ENCODE data around the gene IGFBPL1. TPM values are rescaled to one million over a fixed set of nuclear protein-coding genes. Genes with fewer than 3 reads are reported as not detected.

The IGFBPL1 gene
- polyA plus RNA-seq, 1 donor (not counting 4 experiments of a cell fraction or from before 2014, with no cell fraction given), result not detected

- H3K4me2 ChIP-seq (ENCODE audit: control insufficient read depth, extremely low read depth, insufficient read depth, low read depth, low read length), result no peak overlapping the region
- no peaks in the 10 kb centered on the region for H3K36me3 ChIP-seq (ENCODE audit: control insufficient read depth in 2 of 2, extremely low read depth in 1 of 2, insufficient read depth in 2 of 2, low read length in 2 of 2)
- H2AFZ ChIP-seq (ENCODE audit: control insufficient read depth, low read length), result no peak overlapping the region
- FAIRE-seq, result no peak
- no peak overlapping the region for H3K27ac ChIP-seq (ENCODE audit: control insufficient read depth, insufficient read depth, low read length)
- TF ChIP-seq CTCF (optimal IDR thresholded peaks at IDR 0.05 in 1 of 3, IDR thresholded peaks at IDR 0.05 in 1 of 3, conservative IDR thresholded peaks at IDR 0.05 in 1 of 3; ENCODE audit: extremely low read depth in 1 of 3, insufficient read depth in 2 of 3, low read length in 3 of 3) (no peak), EZH2 (IDR thresholded peaks at IDR 0.05; ENCODE audit: low read length) (no peak)
- dilution Hi-C loops (cut with MboI; ENCODE audit: extremely low pct_ligation_motif_present, low sequenced_read_pairs), result no loop called here
- no peak for DNase-seq (ENCODE audit: low read depth, low spot score)
- H3K4me1 ChIP-seq (ENCODE audit: control insufficient read depth, extremely low read depth, insufficient read depth, low read length), result no peaks in the 10 kb centered on the region
- H3K9me1 ChIP-seq (ENCODE audit: control insufficient read depth, extremely low read depth, insufficient read depth, low read length), result no peaks in the 10 kb centered on the region
- H3K9ac ChIP-seq (ENCODE audit: control insufficient read depth, extremely low read depth, insufficient read depth, low read length), result no peak overlapping the region
- peaks cover 30% of the 10 kb centered on the region for H3K27me3 ChIP-seq (ENCODE audit: control insufficient read depth, extremely low read depth, insufficient read depth, low read length)
- H3K4me3 ChIP-seq (ENCODE audit: control insufficient read depth in 2 of 3, extremely low read depth in 1 of 3, insufficient read depth in 2 of 3, low read depth in 1 of 3, low read length in 3 of 3), result no peak overlapping the region
- H3K79me2 ChIP-seq (ENCODE audit: control insufficient read depth, insufficient read depth, low read length), result no peaks in the 10 kb centered on the region
- no peaks in the 10 kb centered on the region for H3K9me3 ChIP-seq (ENCODE audit: control insufficient read depth, low read depth, low read length)
- H4K20me1 ChIP-seq (ENCODE audit: control insufficient read depth, extremely low read depth, insufficient read depth, low read length), result peaks cover 3% of the 10 kb centered on the region
These were observed 6.9 kb upstream of the IGFBPL1 start for GRCh38 chr9:38431116-38431515.

GRCh38 chr9:38428062-38428461 is 3.8 kb upstream of the IGFBPL1 start:
- no peaks in the 10 kb centered on the region for H3K4me1 ChIP-seq (ENCODE audit: control insufficient read depth, extremely low read depth, insufficient read depth, low read length)
- H3K4me2 ChIP-seq (ENCODE audit: control insufficient read depth, extremely low read depth, insufficient read depth, low read depth, low read length), result no peak overlapping the region
- no peak overlapping the region for H2AFZ ChIP-seq (ENCODE audit: control insufficient read depth, low read length)
- no peaks in the 10 kb centered on the region for H3K9me3 ChIP-seq (ENCODE audit: control insufficient read depth, low read depth, low read length)
- no peak overlapping the region for H3K27ac ChIP-seq (ENCODE audit: control insufficient read depth, insufficient read depth, low read length)
- DNase-seq (ENCODE audit: low read depth, low spot score) (no peak), FAIRE-seq (no peak)
- no peaks in the 10 kb centered on the region for H3K9me1 ChIP-seq (ENCODE audit: control insufficient read depth, extremely low read depth, insufficient read depth, low read length)
- H3K27me3 ChIP-seq (ENCODE audit: control insufficient read depth, extremely low read depth, insufficient read depth, low read length), result peaks cover 54% of the 10 kb centered on the region
- H4K20me1 ChIP-seq (ENCODE audit: control insufficient read depth, extremely low read depth, insufficient read depth, low read length), result peaks cover 3% of the 10 kb centered on the region
- no peak overlapping the region for H3K4me3 ChIP-seq (ENCODE audit: control insufficient read depth in 2 of 3, extremely low read depth in 1 of 3, insufficient read depth in 2 of 3, low read depth in 1 of 3, low read length in 3 of 3)
- TF ChIP-seq EZH2 (IDR thresholded peaks at IDR 0.05; ENCODE audit: low read length), result no peak
- TF ChIP-seq CTCF (optimal IDR thresholded peaks at IDR 0.05 in 1 of 3, IDR thresholded peaks at IDR 0.05 in 1 of 3, conservative IDR thresholded peaks at IDR 0.05 in 1 of 3; ENCODE audit: extremely low read depth in 1 of 3, insufficient read depth in 2 of 3, low read length in 3 of 3), result no peak
- H3K9ac ChIP-seq (ENCODE audit: control insufficient read depth, extremely low read depth, insufficient read depth, low read length), result no peak overlapping the region
- no peaks in the 10 kb centered on the region for H3K79me2 ChIP-seq (ENCODE audit: control insufficient read depth, insufficient read depth, low read length)
- dilution Hi-C loops (cut with MboI; ENCODE audit: extremely low pct_ligation_motif_present, low sequenced_read_pairs), result no loop called here
- no peaks in the 10 kb centered on the region for H3K36me3 ChIP-seq (ENCODE audit: control insufficient read depth in 2 of 2, extremely low read depth in 1 of 2, insufficient read depth in 2 of 2, low read length in 2 of 2)

Measured in keratinocyte (primary cell).